Heart right ventricle (tissue), 16 donors: ENCODE data around the gene GAN. TPM values are rescaled to one million over a fixed set of nuclear protein-coding genes. Genes with fewer than 3 reads are reported as not detected.

Experiments
- ATAC-seq, 8 donors: fragments of 200-7000 bp; cut with Tn5 transposase; one replicate each; pipeline ENCODE4 v1.9.1; 2020; ENCODE audit warnings: mild to moderate bottlenecking in 8 of 8, moderate library complexity in 8 of 8, moderate number of reproducible peaks in 1 of 8
- DNase-seq, 2 donors: peaks; one replicate each; pipeline ENCODE4 v3.0.0-alpha.2; 2020
- H3K27ac ChIP-seq, 10 donors: fragments of 200-600 bp; sonication (generic) in 2 of 10; one replicate each; pipeline versions ENCODE4 v1.5.0 to v1.8.0; 2020 to 2022; ENCODE audit warnings: mild to moderate bottlenecking in 3 of 10
- H3K27me3 ChIP-seq, 7 donors: fragments of 200-600 bp; one replicate each; pipeline ENCODE4 v1.8.0; 2021 to 2022; ENCODE audit warnings: mild to moderate bottlenecking in 2 of 7
- H3K36me3 ChIP-seq, 9 donors: fragments of 200-600 bp; sonication (generic) in 1 of 9; one replicate each; pipeline versions ENCODE4 v1.5.0 to v1.8.0; 2020 to 2022; ENCODE audit warnings: mild to moderate bottlenecking in 2 of 9
- H3K4me1 ChIP-seq, 9 donors: fragments of 200-600 bp; sonication (generic) in 1 of 9; one replicate each; pipeline versions ENCODE4 v1.5.0 to v1.8.0; 2020 to 2022; ENCODE audit warnings: mild to moderate bottlenecking in 4 of 9
- H3K4me3 ChIP-seq, 10 donors: fragments of 200-600 bp; sonication (generic) in 2 of 10; one replicate each; pipeline versions ENCODE4 v1.5.0 to v1.8.0; 2020 to 2022; ENCODE audit warnings: mild to moderate bottlenecking in 7 of 10, moderate library complexity in 2 of 10
- H3K9me3 ChIP-seq, 11 donors: fragments of 200-600 bp in 10 of 11; sonication (generic) in 2 of 11; one replicate each; pipeline versions ENCODE4 v1.5.0 to v1.8.0; 2013 to 2022; ENCODE audit warnings: mild to moderate bottlenecking in 2 of 11, control low read depth in 1 of 11, moderate library complexity in 1 of 11
- CTCF ChIP-seq, 9 donors: fragments of 200-600 bp; sonication (generic) in 2 of 9; IDR thresholded peaks; one replicate each; pipeline versions ENCODE4 v1.5.0 to v1.8.0; 2021 to 2022; ENCODE audit warnings: antibody characterized with exemption in 9 of 9, mild to moderate bottlenecking in 5 of 9, moderate library complexity in 1 of 9
- WGBS, 2 donors: extraction: QIAGEN DNeasy Blood & Tissue Kit; methylation state at CpG; one replicate each; pipeline ENCODE4 v1.1.7; 2013; ENCODE audit warnings: inconsistent platforms in 1 of 2; 5-methylcytosine and 5-hydroxymethylcytosine counted together
- intact Hi-C, 10 donors: fragments of 100-400 bp; cut with DNase I; formaldehyde crosslinking; loops; one replicate each; pipeline versions ENCODE4 v1.11.1 to v1.14.2; 2022
- polyA plus RNA-seq, 2 donors: library from polyadenylated mRNA; stranded (reverse); fragments of 200-250 nt; gene quantifications; one replicate each; pipeline ENCODE4 v1.2.3, GENCODE V29; 2013
- total RNA-seq, 10 donors: library from RNA; stranded (reverse); fragmentation: NEBNext Ultra II Directional in 3 of 10; extraction: Animal tissue kit (Norgen Biotek cat#: 25700) in 3 of 10; gene quantifications; one replicate each; pipeline versions ENCODE4 v1.2.1 to v1.2.4, GENCODE V29; 2021 to 2023
- donor health status: Arrhythmogenic right ventricular cardiomyopathy.
- donor health status: ischemic (EF 13 %, LVEDD 7.1; RV severe dilation, severe dysfunction).
- donor health status: healthy with polysubstance abuse.
- donor health status: DM: no; HTN: yes; CAD: no.
- donor health status: DM: no; HTN: no; CAD: no.
- donor health status: ischemic (EF 25% LVEDD 6.9; RV normal size, moderate dysfunction).
- donor health status: ischemic (EF 25% LVEDD 5.7; RV mildly dilated, moderate dysfunction).
- donor health status: healthy.
- donor health status: DM: yes; HTN: yes; CAD: no.
- donor health status: Ischemic cardiomyopathy.
- donor health status: ischemic (EF 35%, LVEDD 5.7; RV mildly dilated, moderate dysfunction).
- donor health status: nonischemic (EF 11% LVEDD 7.7; RV severe dilation, severe dysfunction).
- donor health status: DM: yes; HTN: yes; CAD: no.
- donor health status: PGD.
- donor health status: ischemic (EF 29% LVEDD 5.4; RV normal size, mild dysfunction).
- donor health status: nonischemic (EF 23%, LVEDD 6.1; RV moderate dilation, normal function).

Gene GAN
- total and polyA plus RNA-seq, 12 donors = 0.94 to 17.7 (median 12.2) TPM

- no peaks in the 10 kb centered on the region for H3K27me3 ChIP-seq
- no peak for ATAC-seq
- TF ChIP-seq CTCF (IDR thresholded peaks at IDR 0.05) = no peak
- H3K9me3 ChIP-seq = peaks cover 0 to 4% (median 0%) of the 10 kb centered on the region in 11 donors
- no peak overlapping the region for H3K27ac ChIP-seq
- intact Hi-C loops = no loop called here
- H3K4me1 ChIP-seq = peaks cover 0 to 27% (median 0%) of the 10 kb centered on the region in 9 donors
- no peaks in the 10 kb centered on the region for H3K36me3 ChIP-seq
- DNase-seq = no peak
- no peak overlapping the region for H3K4me3 ChIP-seq
- WGBS, 2 donors = 84 to 90% methylated on average over 6 of the region's 6 CpGs
Observed at GRCh38 chr16:81427219-81427618, 112.5 kb downstream of the GAN start.

- DNase-seq = no peak
- peaks cover 0 to 27% (median 0%) of the 10 kb centered on the region in 9 donors for H3K4me1 ChIP-seq
- no peaks in the 10 kb centered on the region for H3K27me3 ChIP-seq
- intact Hi-C loops = no loop called here
- peak in 7 of 9 donors; percentile 41 to 62 (median 53) for TF ChIP-seq CTCF (IDR thresholded peaks at IDR 0.05)
- H3K36me3 ChIP-seq = no peaks in the 10 kb centered on the region
- no peak overlapping the region for H3K27ac ChIP-seq
- ATAC-seq = peak in 5 of 8 donors; percentile 17 to 57 (median 42)
- no peak overlapping the region for H3K4me3 ChIP-seq
- WGBS, 2 donors = 49 to 52% methylated on average over 3 of the region's 3 CpGs
- H3K9me3 ChIP-seq = no peaks in the 10 kb centered on the region
Observed at GRCh38 chr16:81429045-81429521, 114.3 kb downstream of the GAN start.

GRCh38 chr16:81431554-81432353 is 117.0 kb downstream of the GAN start:
- WGBS, 2 donors = 80 to 84% methylated on average over 23 of the region's 23 CpGs
- Histone ChIP-seq H3K4me3 (no peak overlapping the region), H3K4me1 (peaks cover 0 to 16% (median 0%) of the 10 kb centered on the region in 9 donors), H3K27me3 (peaks cover 0 to under 1% (median 0%) of the 10 kb centered on the region in 7 donors), H3K36me3 (no peaks in the 10 kb centered on the region), H3K9me3 (no peaks in the 10 kb centered on the region), H3K27ac (peak overlapping the region in 2 of 10 donors; percentile 29 to 70)
- ATAC-seq = peak in 7 of 8 donors; percentile 32 to 90 (median 73)
- no peak for DNase-seq
- no peak for TF ChIP-seq CTCF (IDR thresholded peaks at IDR 0.05)
- intact Hi-C loops = no loop called here

GRCh38 chr16:81432937-81433557 is 118.3 kb downstream of the GAN start:
- intact Hi-C loops = no loop called here
- 83 to 84% methylated on average over 14 of the region's 14 CpGs for WGBS, 2 donors
- peak overlapping the region in 1 of 10 donors; percentile 31 for H3K27ac ChIP-seq
- no peak for TF ChIP-seq CTCF (IDR thresholded peaks at IDR 0.05)
- H3K36me3 ChIP-seq = no peaks in the 10 kb centered on the region
- no peak for ATAC-seq
- H3K9me3 ChIP-seq = no peaks in the 10 kb centered on the region
- H3K4me3 ChIP-seq = no peak overlapping the region
- H3K4me1 ChIP-seq = peaks cover 0 to 21% (median 0%) of the 10 kb centered on the region in 9 donors
- no peak for DNase-seq
- peaks cover 0 to 5% (median 0%) of the 10 kb centered on the region in 7 donors for H3K27me3 ChIP-seq
